ENCODE results near the gene COA6. TPM values are rescaled to one million over a fixed set of nuclear protein-coding genes. Genes with fewer than 3 reads are reported as not detected.

COA6 gene
- total and polyA plus RNA-seq, 2 donors (not counting 3 experiments of a cell fraction or from before 2014, with no cell fraction given): 22.2 to 42.7 TPM

DNA sequence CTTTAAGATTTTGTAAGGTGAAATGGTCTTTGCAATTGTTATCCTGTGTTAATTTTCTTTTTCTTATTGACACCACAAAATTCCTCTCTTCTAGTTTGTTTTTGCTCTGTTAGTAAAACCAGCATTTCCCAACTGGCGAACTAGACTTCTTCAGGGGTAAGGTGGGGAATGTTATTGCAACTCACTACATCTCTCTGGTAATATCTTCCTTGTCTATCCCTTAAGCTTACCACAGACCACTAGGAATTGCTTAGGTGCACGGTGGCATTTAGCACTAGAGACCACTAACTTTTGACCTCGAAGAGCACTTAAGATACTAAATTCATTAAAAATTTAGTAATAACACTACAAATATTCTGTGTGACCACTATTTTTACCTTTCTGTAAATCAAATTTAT is 4.2 kb upstream of the COA6 start:
- no peak overlapping the region for H3K4me3 ChIP-seq (replicated peaks in 1 of 3; ENCODE audit: insufficient read depth in 1 of 3, low read depth in 1 of 3, low read length in 3 of 3)
- no peak overlapping the region for H3K27ac ChIP-seq (ENCODE audit: insufficient read depth, low read depth, low read length)
- peaks cover 8% of the 10 kb centered on the region for H3K4me1 ChIP-seq (ENCODE audit: control insufficient read depth, extremely low read depth, insufficient read depth, low read length)
- intact Hi-C loops (cut with micrococcal nuclease) (no loop called here), dilution Hi-C loops (cut with MboI; ENCODE audit: extremely low pct_ligation_motif_present, low sequenced_read_pairs) (no loop called here)
- no peak overlapping the region for H2AFZ ChIP-seq (ENCODE audit: low read depth, low read length)
- DNase-seq (ENCODE audit: low read depth, low spot score) (no peak), FAIRE-seq (no peak)
- no peaks in the 10 kb centered on the region for H4K20me1 ChIP-seq (replicated peaks; ENCODE audit: control insufficient read depth, extremely low read depth, insufficient read depth, low read length)
- ChIA-PET CTCF (no interaction called here), POLR2A (no interaction called here)
- H3K27me3 ChIP-seq (ENCODE audit: control insufficient read depth in 2 of 2, insufficient read depth in 2 of 2, low read length in 2 of 2): peaks cover 0 to 3% of the 10 kb centered on the region in 2 experiments
- H3K4me2 ChIP-seq (ENCODE audit: insufficient read depth, low read length): no peak overlapping the region
- H3K9ac ChIP-seq (replicated peaks; ENCODE audit: extremely low read depth, insufficient read depth, low read length): no peak overlapping the region
- BruUV-seq (replicated peaks): no TSS peak
- H3K79me2 ChIP-seq (ENCODE audit: control insufficient read depth, insufficient read depth, low read length): peaks cover 2% of the 10 kb centered on the region
- TF ChIP-seq POLR2AphosphoS5 (IDR thresholded peaks at IDR 0.05; ENCODE audit: insufficient read depth, low read depth, low read length) (no peak), MYC (IDR thresholded peaks at IDR 0.05; ENCODE audit: low read depth, low read length) (no peak), FOS (IDR thresholded peaks at IDR 0.05; ENCODE audit: borderline replicate concordance, insufficient read depth, low read length) (no peak), POLR2A (IDR thresholded peaks at IDR 0.05; ENCODE audit: low read depth, low read length) (no peak), GATA2 (IDR thresholded peaks at IDR 0.05; ENCODE audit: insufficient read depth, insufficient read length, low read depth, low read length) (no peak)
- TF ChIP-seq, protein P1, sequence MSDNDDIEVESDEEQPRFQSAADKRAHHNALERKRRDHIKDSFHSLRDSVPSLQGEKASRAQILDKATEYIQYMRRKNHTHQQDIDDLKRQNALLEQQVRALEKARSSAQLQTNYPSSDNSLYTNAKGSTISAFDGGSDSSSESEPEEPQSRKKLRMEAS (IDR thresholded peaks at IDR 0.05; ENCODE audit: insufficient read depth, insufficient read length): no peak
- TF ChIP-seq, protein P2, sequence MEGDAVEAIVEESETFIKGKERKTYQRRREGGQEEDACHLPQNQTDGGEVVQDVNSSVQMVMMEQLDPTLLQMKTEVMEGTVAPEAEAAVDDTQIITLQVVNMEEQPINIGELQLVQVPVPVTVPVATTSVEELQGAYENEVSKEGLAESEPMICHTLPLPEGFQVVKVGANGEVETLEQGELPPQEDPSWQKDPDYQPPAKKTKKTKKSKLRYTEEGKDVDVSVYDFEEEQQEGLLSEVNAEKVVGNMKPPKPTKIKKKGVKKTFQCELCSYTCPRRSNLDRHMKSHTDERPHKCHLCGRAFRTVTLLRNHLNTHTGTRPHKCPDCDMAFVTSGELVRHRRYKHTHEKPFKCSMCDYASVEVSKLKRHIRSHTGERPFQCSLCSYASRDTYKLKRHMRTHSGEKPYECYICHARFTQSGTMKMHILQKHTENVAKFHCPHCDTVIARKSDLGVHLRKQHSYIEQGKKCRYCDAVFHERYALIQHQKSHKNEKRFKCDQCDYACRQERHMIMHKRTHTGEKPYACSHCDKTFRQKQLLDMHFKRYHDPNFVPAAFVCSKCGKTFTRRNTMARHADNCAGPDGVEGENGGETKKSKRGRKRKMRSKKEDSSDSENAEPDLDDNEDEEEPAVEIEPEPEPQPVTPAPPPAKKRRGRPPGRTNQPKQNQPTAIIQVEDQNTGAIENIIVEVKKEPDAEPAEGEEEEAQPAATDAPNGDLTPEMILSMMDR (IDR thresholded peaks at IDR 0.05; ENCODE audit: extremely low read depth in 1 of 2, insufficient read depth in 1 of 2, low read depth in 1 of 2, low read length in 2 of 2): no peak
- no peaks in the 10 kb centered on the region for H3K36me3 ChIP-seq (ENCODE audit: control insufficient read depth in 2 of 2, extremely low read depth in 1 of 2, insufficient read depth in 2 of 2, low read length in 2 of 2)
- H3K9me3 ChIP-seq (replicated peaks; ENCODE audit: control insufficient read depth, insufficient read depth, low read length): no peaks in the 10 kb centered on the region
- no peaks in the 10 kb centered on the region for H3K9me1 ChIP-seq (replicated peaks; ENCODE audit: control insufficient read depth, extremely low read depth, insufficient read depth, low read length)
